Nephron progenitor cell (in vitro differentiated cells): ENCODE data around the gene C2orf74.

Experiments
- DNase-seq: peaks from one replicate; pipeline ENCODE4 v3.0.0; 2021
- H3K27ac Mint-ChIP-seq: 2 replicates; pipeline ENCODE4 v1.8.0; 2021; ENCODE audit warnings: mild to moderate bottlenecking, moderate library complexity, mixed read lengths
- H3K27me3 Mint-ChIP-seq: 2 replicates; pipeline ENCODE4 v1.8.0; 2021; ENCODE audit warnings: mild to moderate bottlenecking, low read depth, mixed read lengths; ENCODE audit not compliant: poor library complexity
- H3K36me3 Mint-ChIP-seq: 2 replicates; pipeline ENCODE4 v1.8.0; 2021; ENCODE audit warnings: low read depth, mixed read lengths
- H3K4me1 Mint-ChIP-seq: 2 replicates; pipeline ENCODE4 v1.8.0; 2021; ENCODE audit warnings: mixed read lengths
- H3K4me3 Mint-ChIP-seq: 2 replicates; pipeline ENCODE4 v1.8.0; 2021; ENCODE audit warnings: mild to moderate bottlenecking, moderate library complexity, mixed read lengths
- H3K9me3 Mint-ChIP-seq: 2 replicates; pipeline ENCODE4 v1.8.0; 2021; ENCODE audit warnings: mild to moderate bottlenecking, moderate library complexity, mixed read lengths
- TF ChIP-seq, protein P1 (sequence below): fragments of 200-600 bp; sonication (generic); IDR thresholded peaks from 2 replicates; pipeline ENCODE4 v1.5.0; 2021; ENCODE audit warnings: antibody characterized with exemption

The C2orf74 gene

DNA sequence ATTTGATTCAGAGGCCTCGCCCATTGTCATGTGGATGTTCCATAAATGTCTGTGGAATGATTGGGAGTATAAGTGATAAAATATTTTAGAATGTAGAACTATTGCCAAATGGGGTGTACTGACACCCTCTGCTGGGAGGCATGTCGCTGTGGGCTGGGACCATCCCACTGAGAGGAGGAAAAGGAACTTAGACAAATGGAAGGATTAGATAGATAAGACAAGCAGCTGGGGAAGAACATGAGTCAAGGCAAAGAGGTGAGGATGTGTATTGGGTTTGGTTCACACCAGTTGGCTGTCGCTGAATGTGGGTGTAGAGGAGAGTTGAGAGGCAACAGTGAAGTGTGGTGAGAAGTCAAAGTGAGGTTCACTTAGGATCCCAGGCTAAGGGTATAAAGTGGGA is 4.0 kb downstream of the C2orf74 start:
- DNase-seq: no peak
- Mint-ChIP-seq H3K4me3 (no peak overlapping the region), H3K4me1 (no peaks in the 10 kb centered on the region), H3K27me3 (no peaks in the 10 kb centered on the region), H3K9me3 (no peaks in the 10 kb centered on the region), H3K27ac (peak overlapping the region; percentile 8), H3K36me3 (peaks cover 67% of the 10 kb centered on the region)
- TF ChIP-seq, protein P1, sequence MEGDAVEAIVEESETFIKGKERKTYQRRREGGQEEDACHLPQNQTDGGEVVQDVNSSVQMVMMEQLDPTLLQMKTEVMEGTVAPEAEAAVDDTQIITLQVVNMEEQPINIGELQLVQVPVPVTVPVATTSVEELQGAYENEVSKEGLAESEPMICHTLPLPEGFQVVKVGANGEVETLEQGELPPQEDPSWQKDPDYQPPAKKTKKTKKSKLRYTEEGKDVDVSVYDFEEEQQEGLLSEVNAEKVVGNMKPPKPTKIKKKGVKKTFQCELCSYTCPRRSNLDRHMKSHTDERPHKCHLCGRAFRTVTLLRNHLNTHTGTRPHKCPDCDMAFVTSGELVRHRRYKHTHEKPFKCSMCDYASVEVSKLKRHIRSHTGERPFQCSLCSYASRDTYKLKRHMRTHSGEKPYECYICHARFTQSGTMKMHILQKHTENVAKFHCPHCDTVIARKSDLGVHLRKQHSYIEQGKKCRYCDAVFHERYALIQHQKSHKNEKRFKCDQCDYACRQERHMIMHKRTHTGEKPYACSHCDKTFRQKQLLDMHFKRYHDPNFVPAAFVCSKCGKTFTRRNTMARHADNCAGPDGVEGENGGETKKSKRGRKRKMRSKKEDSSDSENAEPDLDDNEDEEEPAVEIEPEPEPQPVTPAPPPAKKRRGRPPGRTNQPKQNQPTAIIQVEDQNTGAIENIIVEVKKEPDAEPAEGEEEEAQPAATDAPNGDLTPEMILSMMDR: no peak

DNA sequence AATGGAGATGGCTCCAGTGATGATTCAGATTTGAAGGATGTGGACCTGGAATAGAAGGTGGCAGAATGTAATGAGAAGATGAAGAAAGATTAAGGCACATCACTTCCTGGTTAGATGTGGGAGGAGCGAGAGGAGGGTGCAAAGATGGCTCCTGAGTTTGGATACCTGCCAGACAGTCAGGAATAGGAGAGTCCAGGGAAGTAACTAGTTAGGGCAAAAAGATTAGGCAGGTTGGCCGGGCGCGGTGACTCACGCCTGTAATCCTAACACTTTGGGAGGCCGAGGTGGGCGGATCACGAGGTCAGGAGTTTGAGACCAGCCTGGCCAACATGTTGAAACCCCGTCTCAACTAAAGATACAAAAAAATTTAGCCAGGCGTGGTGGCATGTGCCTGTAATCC is 5.6 kb downstream of the C2orf74 start:
- Mint-ChIP-seq H3K4me1 (no peaks in the 10 kb centered on the region), H3K9me3 (no peaks in the 10 kb centered on the region), H3K4me3 (no peak overlapping the region), H3K27me3 (peaks cover 7% of the 10 kb centered on the region), H3K27ac (no peak overlapping the region), H3K36me3 (peaks cover 61% of the 10 kb centered on the region)
- no peak for DNase-seq
- TF ChIP-seq, protein P1: no peak

DNA sequence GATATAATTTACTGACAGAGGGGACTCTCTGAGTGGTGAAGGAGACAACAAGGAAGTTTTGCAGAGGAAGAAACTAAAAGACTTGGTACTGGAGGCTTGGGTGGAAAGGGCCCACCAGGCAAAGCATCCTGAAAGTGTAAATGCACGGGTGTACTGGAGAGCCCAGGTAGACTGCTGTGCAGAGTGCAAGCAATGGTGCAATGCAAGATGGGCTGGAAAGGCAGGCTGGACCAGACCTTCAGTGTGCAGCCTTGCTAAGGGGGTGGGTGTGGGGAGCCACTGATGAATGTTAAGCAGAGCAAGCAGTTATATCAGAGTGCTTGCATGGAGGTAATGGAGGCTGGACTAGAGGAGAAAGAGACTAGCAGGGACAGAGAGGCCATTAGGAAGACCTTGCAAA is 10.7 kb downstream of the C2orf74 start:
- Mint-ChIP-seq H3K9me3 (no peaks in the 10 kb centered on the region), H3K36me3 (peaks cover 15% of the 10 kb centered on the region), H3K4me1 (peaks cover 10% of the 10 kb centered on the region), H3K4me3 (no peak overlapping the region), H3K27me3 (peaks cover 29% of the 10 kb centered on the region), H3K27ac (no peak overlapping the region)
- TF ChIP-seq, protein P1: no peak
- no peak for DNase-seq

DNA sequence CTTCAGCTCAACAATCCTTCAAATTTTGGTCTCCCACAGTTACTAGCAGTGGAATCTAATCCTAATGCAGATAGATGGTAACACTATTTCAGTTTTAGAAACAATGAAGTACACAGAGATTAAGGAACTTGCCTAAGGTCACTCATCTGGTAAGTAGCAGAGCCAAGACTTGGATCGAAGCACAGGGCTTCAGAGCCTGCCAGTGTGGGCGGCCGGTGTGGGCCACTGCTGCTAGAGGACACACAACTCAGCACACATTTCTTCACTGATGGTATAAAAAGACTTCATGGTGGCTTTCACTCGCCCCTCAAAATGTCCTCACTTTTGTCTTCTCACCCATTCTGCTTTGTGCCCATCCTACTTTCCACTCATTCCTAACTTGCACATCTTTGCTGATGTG is 11.1 kb downstream of the C2orf74 start:
- Mint-ChIP-seq H3K9me3 (no peaks in the 10 kb centered on the region), H3K4me3 (no peak overlapping the region), H3K4me1 (peaks cover 15% of the 10 kb centered on the region), H3K27me3 (peaks cover 29% of the 10 kb centered on the region), H3K27ac (no peak overlapping the region), H3K36me3 (peaks cover 14% of the 10 kb centered on the region)
- TF ChIP-seq, protein P1: no peak
- DNase-seq: no peak

DNA sequence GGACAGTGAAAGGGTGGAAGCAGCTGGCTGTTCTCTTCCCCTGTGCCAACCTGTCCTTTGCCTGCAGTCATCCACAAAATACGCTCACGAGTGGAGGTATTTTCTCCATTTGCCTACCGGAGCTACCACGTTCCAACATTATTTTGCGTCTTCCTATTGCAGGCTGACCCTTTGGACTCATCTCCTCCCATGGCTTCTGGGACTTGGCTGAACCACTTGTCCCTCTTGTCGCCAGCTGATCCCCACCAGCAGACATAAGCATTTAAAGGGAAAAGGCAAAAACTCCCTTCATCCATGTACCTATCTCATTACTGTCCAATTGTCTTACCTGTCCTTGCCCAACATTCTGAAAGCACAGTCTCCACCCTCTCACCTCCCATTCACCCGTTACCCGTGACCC is 13.0 kb downstream of the C2orf74 start:
- TF ChIP-seq, protein P1: no peak
- H3K9me3 Mint-ChIP-seq: no peaks in the 10 kb centered on the region
- peaks cover 29% of the 10 kb centered on the region for H3K27me3 Mint-ChIP-seq
- H3K27ac Mint-ChIP-seq: no peak overlapping the region
- peaks cover 34% of the 10 kb centered on the region for H3K4me1 Mint-ChIP-seq
- no peak for DNase-seq
- no peak overlapping the region for H3K4me3 Mint-ChIP-seq
- peaks cover 10% of the 10 kb centered on the region for H3K36me3 Mint-ChIP-seq
